Right ventricle myocardium superior (tissue), 1 donor: Measurements from ENCODE around the gene LMLN. TPM values are rescaled to one million over a fixed set of nuclear protein-coding genes. Genes with fewer than 3 reads are reported as not detected.

ENCODE experiments used
- total RNA-seq: library from RNA; stranded (reverse); fragmentation: NEBNext Ultra II Directional; extraction: Animal tissue kit (Norgen Biotek cat#: 25700); gene quantifications from one replicate; pipeline ENCODE4 v1.2.1, GENCODE V29; 2021
- donor health status: DM: no; HTN: yes; CAD: no; lungs with severe emphysema.

LMLN gene
- total RNA-seq, 1 donor from 2014 or later, result 8.8 TPM

Other genes starting within 250 kb of the LMLN start
- 15.1 TPM for gene RUBCN, start 223.3 kb upstream of the LMLN start, total RNA-seq
- 66.9 TPM for gene FYTTD1, start 210.3 kb upstream of the LMLN start, total RNA-seq
- gene LRCH3, start 169.0 kb upstream of the LMLN start, total RNA-seq, result 18.0 TPM
- gene RPL35A, start 10.0 kb upstream of the LMLN start, total RNA-seq, result 671 TPM